HG02588 (cell line): Measurements from ENCODE around the gene ADTRP.
"Not testable (repeated sequence)": the region's sequence is repeated elsewhere in the genome, so short reads cannot be mapped to it uniquely, and the experiment has no call there.

Source experiments
- ATAC-seq: cut with Tn5 transposase; IDR thresholded peaks from one replicate; pipeline ENCODE4 v1.9.1; 2021; ENCODE audit warnings: mild to moderate bottlenecking, moderate library complexity; ENCODE audit not compliant: unreplicated experiment

ADTRP gene

DNA sequence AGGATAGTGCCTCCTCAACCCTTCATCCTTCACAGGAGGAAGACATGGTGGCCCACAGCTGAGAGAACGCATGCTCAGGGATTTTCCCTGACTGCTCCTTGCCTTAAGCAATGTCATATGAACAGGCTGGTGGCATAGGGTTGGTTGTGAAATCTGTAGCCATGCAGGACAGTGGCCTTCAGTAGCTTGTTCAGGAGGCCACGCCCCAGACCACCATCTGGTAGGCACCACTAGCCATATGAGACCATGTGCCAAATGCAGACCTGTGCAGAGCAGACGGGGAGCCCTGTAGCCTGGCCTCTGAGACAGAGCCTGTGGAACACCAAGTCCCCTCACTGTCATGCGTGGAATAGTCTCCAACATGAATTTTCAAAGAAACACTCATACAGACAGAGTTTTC lies 76.5 kb downstream of the ADTRP start:
- ATAC-seq = no peak

DNA sequence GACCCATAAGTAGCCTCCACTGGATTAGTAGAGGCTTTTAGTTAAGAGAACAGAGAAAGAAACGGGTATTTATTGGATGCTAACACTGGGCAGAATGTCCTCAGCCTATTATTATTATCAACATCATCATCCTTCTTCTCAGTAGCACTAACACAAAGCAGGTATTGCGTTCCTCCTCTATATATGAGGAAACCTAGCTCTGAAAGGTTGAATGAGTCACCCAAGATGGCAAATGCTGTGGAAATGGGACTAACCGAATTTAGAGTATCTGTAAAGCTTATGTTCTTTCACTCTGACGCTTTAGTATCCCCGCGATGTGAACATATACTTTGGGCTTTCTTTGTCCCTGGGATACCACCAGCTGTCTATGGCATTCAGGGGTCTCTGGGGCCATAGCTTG lies 77.0 kb downstream of the ADTRP start:
- ATAC-seq = no peak

DNA sequence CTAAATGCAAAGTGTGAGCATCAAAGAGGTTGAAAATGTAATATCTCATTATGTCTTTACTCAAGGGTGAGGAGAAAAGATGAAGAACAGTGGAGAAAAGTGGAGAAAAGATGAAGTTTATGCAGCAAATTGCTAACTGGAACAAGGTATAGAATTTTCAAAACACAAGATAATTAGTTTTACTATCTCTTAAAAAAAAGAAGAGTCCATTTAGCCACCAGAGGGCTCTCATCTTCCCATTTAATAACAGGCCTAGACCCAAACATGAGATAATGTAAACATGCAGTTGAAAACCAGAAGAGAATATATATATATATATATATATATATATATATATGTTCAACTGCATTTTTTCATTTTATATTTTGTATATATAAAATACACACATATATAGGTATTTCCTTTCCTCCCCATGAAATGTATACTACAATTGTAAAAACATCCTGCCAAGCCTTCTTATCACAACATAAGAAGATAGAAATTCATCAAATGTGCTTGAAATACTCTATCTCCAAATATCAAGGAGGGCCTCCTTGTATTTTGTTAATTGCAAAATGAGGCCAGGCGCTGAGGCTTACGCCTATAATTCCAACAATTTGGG lies 78.4 kb downstream of the ADTRP start:
- ATAC-seq = no peak

DNA sequence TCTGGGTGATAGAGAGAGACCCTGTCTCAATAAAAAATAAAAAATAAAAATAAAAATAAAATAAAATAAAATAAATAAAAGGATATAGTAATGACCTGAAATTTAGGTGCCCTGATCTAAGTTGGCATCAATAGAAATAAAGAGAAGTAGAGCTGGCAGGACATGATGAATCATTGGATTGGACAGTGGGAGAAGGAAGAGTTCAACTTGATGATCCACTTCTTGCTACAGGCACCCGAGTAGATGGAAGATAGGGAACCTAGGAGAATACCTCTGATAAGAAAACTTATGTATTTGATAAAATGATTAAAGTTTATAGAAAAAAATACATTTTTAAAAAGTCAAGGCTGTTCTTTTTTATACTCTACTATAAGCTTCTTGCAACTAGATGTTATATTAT lies 79.0 kb downstream of the ADTRP start:
- ATAC-seq = no peak

DNA sequence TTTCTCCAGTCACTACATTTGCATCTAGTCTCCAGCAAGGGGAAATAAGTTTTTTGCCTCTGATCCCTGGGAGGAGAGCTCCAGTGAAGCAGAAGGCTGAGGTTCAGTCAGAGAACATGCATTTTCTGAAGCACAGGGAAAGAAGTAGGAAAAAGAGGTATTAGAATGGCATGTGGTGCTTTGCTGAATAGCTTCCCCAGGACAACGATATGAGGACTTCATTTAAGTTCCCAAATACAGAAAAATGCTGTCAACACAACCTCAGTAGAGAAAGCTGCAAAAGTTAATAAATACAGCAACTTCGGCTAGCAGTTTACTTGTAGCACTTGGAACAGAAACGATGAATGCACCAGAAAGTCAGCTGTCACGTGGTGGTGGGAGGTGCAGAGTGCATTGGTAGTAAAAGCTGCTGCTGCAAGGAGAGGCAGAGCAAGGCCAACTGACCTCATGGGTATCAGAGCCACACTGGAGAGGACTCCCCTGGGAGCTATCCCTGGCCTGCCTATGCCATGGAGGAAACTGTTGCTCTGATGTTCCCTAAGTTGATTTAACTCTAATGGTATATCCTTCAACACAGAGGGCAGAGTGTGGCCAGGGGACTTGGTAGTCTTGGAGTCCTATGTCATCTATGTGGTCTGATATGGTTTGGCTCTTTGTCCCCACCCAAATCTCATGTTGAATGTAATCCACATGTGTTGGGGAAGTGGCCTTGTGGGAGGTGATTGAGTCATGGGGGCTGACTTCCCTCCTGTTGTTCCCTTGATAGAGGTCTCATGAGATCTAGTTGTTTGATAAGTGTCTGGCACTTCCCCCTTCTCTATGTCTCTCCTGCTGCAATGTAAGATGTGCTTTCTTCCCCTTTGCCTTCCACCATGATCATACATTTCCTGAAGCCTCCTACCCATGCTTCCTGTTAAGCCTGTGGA lies 85.9 kb downstream of the ADTRP start:
- no peak for ATAC-seq

DNA sequence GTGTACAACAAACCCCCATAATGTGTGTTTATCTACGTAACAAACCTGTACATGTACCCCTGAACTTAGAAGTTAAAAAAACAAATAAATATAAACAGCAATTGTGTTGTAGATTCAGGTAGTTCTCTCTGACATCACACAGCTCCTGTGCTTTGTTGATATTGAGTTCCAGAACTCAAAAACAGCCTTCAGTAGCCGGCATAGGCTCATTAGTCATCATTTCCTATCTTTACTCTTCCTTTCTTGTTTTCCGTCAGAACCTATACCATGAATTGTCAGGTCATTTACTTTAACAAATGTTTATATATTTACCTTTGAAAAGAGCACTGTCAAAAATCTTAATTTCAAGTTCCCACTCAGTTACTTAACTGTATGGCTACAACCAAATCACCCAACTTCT lies 88.8 kb downstream of the ADTRP start:
- no peak for ATAC-seq

DNA sequence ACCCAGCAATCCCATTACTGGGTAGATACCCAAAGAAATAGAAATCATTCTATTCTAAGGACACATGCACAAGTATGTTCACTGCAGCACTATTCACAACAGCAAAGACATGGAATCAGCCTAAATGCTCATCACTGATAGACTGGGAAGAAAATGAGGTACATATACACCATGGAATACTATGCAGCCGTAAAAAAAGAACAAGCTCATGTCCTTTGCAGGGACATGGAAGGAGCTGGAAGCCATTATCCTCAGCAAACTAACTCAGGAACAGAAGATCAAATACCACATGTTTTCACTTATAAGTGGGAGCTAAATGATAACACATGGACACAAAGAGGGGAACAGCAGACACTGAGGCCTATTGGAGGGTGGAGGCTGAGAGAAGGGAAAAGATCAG lies 89.2 kb downstream of the ADTRP start:
- not testable (repeated sequence) for ATAC-seq

DNA sequence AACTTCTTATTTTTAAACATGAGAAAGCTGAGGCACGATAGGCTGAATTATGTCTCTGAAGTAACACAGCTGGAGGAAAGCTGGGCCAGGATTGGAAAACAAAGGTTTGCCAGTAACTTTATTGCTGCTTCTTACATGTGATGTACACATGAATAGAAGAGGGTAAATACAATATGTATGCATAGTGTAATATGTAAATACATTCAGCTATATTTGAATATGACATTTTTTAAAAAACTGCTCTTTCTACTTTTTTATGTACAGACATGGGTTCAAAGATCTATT lies 90.2 kb downstream of the ADTRP start:
- ATAC-seq = no peak

DNA sequence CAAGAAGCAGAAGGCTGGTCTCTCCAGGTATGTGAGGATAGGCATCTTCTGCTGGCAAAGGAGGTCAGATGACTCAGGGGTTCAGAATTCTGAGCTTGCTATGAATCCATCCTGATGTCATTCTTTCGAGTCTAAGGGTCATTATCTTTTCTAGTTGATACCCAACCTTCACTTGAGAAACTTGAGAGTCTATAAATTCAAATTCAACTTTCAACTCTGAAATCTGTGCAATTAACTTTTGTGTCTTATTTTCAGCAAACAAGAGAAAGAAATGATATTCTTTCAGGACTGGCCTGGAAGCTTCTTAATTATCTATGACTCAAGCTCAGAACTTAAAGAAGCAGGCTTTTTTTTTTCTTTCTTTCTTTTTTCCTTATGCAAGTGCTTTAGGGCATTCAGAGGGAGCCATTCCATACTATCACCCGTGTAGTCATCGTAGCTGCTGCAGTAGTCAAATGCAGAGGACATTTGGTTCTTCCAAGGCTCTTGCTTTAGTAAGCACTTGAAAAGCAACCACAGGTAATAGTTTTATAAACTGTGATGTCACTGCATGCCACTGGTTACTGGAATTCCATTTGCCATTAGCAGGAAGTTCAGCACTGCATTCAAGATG lies 93.0 kb downstream of the ADTRP start:
- no peak for ATAC-seq

DNA sequence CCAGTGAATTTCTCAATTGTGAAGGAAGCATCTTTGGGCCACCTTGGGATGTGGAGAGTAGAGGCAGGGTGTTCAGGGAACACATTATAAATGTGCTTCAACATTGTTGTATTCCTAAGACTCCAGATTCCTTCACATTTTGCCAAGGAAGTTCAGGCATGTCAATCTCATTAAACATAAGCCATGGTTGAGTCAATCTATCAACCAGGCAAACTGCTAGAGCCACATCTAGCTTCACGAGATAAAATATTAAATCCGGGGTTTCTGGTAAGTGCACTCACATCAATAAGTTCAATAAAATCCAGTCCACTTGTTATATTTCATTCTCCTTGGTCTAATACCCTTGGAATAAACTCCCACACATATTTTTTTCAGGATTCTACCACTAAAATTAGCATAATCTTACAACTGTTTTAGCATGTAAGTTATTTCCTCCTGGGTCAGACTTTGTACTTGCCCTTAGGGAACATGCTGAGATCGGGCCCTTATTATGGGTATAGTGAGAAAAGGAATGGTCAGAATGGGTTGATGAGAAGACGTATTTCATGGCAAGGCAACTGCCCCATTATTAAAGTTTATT lies 93.6 kb downstream of the ADTRP start:
- no peak for ATAC-seq

DNA sequence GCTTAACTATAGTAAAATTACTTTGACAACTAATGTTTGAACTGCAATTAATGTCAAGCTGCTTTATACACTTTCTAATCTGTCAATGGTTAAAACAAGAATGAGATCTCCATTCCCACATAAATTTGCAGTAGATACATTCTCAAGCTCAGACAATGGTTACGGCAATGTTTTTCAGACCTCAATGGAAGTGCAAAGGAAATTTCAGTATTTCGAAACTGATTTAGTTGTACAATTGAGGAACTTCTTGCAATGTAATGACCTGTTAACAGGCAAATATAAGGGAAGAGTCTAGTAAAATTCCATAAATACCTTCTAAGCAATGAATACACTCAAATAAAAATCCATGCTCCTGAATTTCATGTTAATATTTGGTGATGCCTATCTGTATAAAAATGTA lies 94.7 kb downstream of the ADTRP start:
- no peak for ATAC-seq

DNA sequence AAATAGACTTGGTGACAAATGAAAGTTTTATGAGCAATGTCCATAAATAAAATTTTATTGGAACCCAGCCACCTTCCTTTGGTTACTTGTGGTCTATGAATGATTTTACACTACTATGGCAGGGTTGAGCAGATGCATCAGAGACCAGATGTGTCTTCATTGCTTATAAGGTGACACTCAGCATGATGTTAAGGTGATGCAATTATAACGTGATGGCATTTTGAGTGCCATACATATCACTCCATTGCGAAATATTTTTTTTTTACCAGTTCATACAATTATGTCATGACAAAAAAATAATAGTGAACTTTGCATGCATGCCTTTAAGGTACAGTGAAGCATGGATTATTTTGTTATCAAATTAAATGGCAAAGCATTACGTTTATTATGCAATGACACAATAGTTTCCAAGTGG lies 96.0 kb downstream of the ADTRP start:
- no peak for ATAC-seq

DNA sequence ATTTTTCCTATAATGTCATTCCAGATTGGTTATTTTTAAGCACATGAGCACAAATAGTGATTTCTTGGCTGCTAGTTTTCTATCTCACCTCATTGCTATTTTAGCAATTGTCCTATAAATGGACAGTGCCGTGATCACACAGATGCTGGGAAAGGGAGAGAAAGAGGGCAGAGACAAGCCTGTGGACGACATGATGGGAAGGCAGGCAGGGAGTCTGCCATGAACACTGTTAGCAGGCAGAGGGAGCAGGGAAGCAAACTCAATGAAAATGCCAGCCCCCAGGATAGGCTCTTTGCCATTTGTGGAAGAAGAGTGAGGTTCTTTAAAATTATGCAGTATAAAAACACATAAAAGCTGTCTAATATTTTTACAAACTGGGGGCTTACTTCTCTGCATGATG lies 96.8 kb downstream of the ADTRP start:
- ATAC-seq = no peak

DNA sequence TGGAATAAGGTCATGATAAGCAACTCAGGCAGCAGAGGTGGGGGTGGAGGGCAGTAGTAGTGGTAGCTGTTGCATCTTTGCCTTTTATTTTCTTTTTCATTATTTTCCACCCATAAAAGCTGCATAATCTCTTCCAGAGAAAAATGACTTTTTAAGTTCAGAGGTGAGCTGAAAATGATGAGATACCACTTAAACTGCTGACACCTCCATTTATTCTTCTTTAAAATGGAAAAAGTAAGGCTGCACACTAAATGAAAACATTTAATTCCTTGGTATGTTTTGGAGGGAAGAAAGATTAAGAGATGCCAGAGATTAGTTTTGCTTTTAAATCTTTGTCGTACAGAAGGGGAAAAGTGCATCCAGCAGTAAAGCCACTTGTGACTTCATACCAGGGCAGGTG lies 97.2 kb downstream of the ADTRP start:
- no peak for ATAC-seq

DNA sequence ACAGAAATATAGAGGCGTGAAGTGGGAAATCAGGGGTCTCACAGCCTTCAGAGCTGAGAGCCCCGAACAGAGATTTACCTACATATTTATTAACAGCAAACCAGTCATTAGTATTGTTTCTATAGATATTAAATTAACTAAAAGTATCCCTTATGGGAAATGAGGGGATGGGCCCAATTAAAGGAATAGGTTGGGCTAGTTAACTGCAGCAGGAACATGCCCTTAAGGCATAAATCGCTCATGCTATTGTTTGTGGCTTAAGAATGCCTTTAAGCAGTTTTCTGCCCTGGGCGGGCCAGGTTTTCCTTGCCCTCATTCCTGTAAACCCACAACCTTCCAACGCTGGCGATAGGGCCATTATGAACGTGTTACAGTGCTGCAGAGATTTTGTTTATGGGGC lies 98.1 kb downstream of the ADTRP start:
- not testable (repeated sequence) for ATAC-seq

DNA sequence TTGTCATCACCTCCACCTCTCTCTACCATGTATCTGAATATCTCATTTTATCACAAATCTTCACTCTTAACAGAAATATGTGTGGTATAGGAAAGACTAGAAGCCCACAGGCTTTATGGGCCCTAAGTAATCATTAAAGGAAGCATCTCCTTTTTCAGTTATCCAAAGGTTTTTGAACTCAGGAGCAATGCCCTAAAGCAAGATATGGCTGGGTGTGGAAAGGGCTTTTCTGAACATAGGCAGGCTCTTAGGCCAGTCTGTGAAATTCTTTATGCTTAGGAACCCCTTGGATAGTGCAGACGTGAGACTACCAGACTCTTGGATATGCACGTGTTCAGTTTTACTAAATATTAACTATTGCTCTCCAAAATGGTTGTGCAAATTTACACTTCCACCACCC lies 99.5 kb downstream of the ADTRP start:
- no peak for ATAC-seq

DNA sequence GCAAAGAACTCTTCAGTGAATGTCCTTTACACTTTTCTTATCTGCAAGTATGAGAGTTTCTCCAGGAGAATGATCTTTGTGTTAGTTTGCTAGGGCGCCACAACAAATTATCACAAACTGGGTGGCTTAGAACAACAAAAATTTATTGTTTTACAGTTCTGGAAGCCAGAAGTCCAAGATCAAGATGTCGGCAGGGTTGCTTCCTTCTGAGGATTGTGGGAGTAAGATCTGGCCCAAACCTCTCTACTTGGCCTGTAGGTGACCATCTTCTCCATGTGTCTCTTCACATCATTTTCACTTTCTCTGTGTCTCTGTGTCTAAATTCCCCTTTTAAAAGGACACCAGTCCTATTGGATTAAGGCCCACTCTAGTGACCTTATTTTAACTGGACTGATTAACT lies 103.0 kb downstream of the ADTRP start:
- ATAC-seq = no peak

DNA sequence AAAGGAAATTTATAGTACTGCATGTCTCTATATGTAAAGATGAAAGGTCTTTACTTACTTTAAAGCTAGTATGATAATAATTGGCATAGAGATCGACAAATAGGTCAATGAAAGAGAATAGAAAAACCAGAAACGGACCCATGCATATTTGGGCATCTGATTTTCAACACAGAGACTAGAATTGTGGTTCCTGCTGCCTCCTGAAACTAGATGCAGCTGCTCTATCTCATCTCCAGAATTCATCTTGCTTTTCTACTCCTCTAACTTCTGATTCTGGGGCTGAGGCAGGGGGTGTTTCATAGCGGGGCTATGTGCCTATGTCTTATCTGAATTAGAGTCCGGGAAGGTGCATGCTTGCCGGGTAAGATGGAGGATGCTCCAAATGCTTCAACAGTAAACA lies 105.9 kb downstream of the ADTRP start:
- no peak for ATAC-seq

DNA sequence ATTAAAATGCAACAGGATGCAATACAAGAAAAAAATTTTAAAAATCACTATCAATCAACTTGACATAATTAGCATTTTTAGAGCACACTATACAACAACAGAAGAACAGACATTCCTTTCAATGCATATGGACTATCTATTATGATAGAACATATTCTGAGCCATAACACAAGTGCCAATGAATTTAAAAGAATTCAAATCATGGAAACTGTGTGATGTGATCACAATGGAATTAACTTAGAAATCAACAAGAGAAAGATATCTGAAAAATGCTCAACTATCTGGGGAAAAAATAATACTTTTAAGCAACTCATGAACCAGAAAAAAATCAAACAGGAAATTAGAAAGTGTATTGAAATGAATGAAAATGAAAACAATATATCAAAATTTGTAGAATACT lies 106.3 kb downstream of the ADTRP start:
- ATAC-seq = no peak

DNA sequence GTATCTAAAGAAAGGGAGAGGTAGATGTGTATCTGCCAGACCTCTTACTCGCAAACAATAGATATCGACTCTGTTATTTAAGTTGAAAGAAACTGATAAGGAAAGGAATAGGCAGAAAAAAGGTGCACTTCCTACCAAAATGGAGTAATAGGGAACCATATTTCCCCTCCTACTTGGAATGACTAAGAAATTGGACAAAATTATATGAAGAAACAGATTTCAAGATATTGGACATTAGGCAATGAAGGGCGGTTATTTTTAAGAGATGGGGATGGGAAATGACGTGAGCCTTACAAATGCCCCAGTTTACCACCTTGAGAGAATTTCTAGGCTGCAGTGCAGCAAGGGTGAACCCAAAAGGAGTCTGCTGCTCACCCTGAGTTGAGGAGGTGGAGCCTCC lies 108.9 kb downstream of the ADTRP start:
- no peak for ATAC-seq

DNA sequence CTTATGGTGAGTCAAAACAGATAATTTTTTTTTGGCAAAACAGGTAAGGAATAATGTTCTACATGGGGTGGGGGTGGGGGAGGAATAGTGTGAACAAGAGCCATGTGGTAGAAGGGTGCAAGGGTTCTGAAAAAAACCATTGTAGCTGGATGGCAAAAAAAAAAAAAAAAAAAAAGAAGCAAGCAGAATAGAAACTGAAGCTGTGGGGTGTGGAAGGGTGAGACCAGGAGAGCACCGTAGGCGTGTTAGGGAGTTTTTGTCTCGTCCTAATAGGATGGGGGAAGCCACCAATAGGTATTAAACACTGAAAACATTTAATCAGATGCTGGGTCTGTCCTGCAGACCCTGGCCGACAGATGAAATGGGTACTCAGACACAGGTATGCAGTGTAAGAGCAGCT lies 110.1 kb downstream of the ADTRP start:
- ATAC-seq = no peak

DNA sequence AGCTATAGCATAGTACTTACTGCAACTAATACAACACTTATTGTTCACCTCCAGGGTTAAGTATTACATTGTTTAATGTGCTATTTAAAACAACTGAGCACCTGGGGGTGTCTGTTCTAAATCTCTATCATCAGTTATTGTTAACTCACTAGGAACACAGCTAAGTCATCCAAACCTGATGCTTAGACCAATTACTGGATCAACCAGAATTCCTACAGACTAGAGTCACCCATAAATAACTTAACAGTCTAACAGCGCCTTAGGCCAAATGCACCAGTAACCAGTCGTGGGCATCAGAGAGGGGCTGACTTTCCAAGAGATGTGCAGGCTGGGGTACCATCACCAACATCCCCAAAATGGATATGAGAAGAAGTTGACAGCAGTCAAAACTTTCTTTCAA lies 110.7 kb downstream of the ADTRP start:
- ATAC-seq = no peak
